Activated naive CD4-positive, alpha-beta T cell treated with anti-CD3 and anti-CD28 coated beads for 36 hours (primary cell): ENCODE results near the gene ZMYM2. TPM values are rescaled to one million over a fixed set of nuclear protein-coding genes. Genes with fewer than 3 reads are reported as not detected.
"Not testable (repeated sequence)": the region's sequence is repeated elsewhere in the genome, so short reads cannot be mapped to it uniquely, and the experiment has no call there.

ENCODE experiments used
- CTCF ChIA-PET: fragments of 350-600 bp; sonication (Branson Sonifier 250); formaldehyde crosslinking; loops from one replicate; lab custom pipeline; 2021; ENCODE audit warnings: antibody characterized with exemption; lab: Charles Lee
- DNase-seq: peaks from one replicate; pipeline ENCODE4 v3.0.0-alpha.2; 2020
- H3K27ac Mint-ChIP-seq: one replicate; pipeline ENCODE4 v1.8.0; 2021; ENCODE audit warnings: mild to moderate bottlenecking, mixed read lengths
- H3K27me3 Mint-ChIP-seq: one replicate; pipeline ENCODE4 v1.8.0; 2021; ENCODE audit warnings: low read depth, mixed read lengths
- H3K36me3 Mint-ChIP-seq: one replicate; pipeline ENCODE4 v1.8.0; 2021; ENCODE audit warnings: low read depth, mixed read lengths
- H3K4me1 Mint-ChIP-seq: one replicate; pipeline ENCODE4 v1.8.0; 2021; ENCODE audit warnings: low read depth, mixed read lengths
- H3K4me3 Mint-ChIP-seq: one replicate; pipeline ENCODE4 v1.8.0; 2021; ENCODE audit warnings: mild to moderate bottlenecking, moderate library complexity, mixed read lengths
- H3K9me3 Mint-ChIP-seq: one replicate; pipeline ENCODE4 v1.8.0; 2021; ENCODE audit warnings: mixed read lengths
- intact Hi-C: fragments of 100-400 bp; cut with micrococcal nuclease; formaldehyde crosslinking; loops from one replicate; pipeline ENCODE4 v1.15.1; 2023
- total RNA-seq, 2 experiments: library from RNA; stranded (reverse); gene quantifications; one replicate each; pipeline ENCODE4 v1.2.3, GENCODE V29; 2021

Gene ZMYM2
- total RNA-seq, 2 experiments from 2014 or later = 38.9 to 42.9 TPM

- CTCF ChIA-PET = interaction anchor here (0.7 to 1.2 kb wide), 8 partner anchors 25 to 227 kb away, joined by 3 to 9 read pairs (median 4); partner anchors contain the start of genes PSPC1 and ZMYM5
- intact Hi-C loops = loop anchor here (1.0 to 10.0 kb wide), 11 partner anchors 9 to 1642 kb away; partner anchors contain the start of genes CRYL1, EEF1AKMT1, MICU2 and MPHOSPH8
- Mint-ChIP-seq H3K4me3 (peak overlapping the region; percentile 95), H3K4me1 (peaks cover 30% of the 10 kb centered on the region), H3K9me3 (no peaks in the 10 kb centered on the region), H3K27me3 (no peaks in the 10 kb centered on the region), H3K27ac (peak overlapping the region; percentile 96), H3K36me3 (peaks cover 3% of the 10 kb centered on the region)
- DNase-seq = peak; percentile 92
Observed at GRCh38 chr13:19959831-19960652, 1.5 kb downstream of the ZMYM2 start.

- H3K27ac Mint-ChIP-seq = peak overlapping the region; percentile 78
- H3K9me3 Mint-ChIP-seq = no peaks in the 10 kb centered on the region
- H3K36me3 Mint-ChIP-seq = peaks cover 7% of the 10 kb centered on the region
- H3K4me1 Mint-ChIP-seq = peaks cover 35% of the 10 kb centered on the region
- no peaks in the 10 kb centered on the region for H3K27me3 Mint-ChIP-seq
- peak overlapping the region; percentile 95 for H3K4me3 Mint-ChIP-seq
- intact Hi-C loops = loop anchor here (1.0 to 10.0 kb wide), 7 partner anchors 9 to 376 kb away; partner anchors contain the start of genes MPHOSPH8 and PSPC1
- CTCF ChIA-PET = interaction anchor here (1.2 kb wide), 1 partner anchor 25 kb away, joined by 9 read pairs; no protein-coding TSS in a partner anchor
- no peak for DNase-seq
Observed at GRCh38 chr13:19960653-19960976, 2.1 kb downstream of the ZMYM2 start.

DNA sequence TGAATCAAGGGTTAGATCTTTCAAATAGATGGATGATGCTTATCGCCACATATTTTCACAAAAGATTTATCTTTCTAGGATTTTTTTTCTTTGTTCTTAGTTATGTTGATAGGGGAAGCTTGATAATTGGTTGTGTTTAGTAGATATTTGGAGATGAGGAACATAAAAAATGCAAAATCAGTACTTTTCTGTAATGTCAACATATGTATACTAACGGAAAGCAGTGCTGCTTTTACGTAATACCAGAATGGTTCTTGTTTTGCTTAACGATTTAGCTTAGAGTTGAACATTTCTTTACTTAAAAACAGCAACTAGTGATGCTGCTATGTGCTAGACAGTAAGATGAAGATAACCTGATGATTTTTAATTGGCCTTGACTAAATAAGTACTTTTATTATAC, 3.0 kb downstream of the ZMYM2 start:
- H3K36me3 Mint-ChIP-seq = peaks cover 8% of the 10 kb centered on the region
- peak overlapping the region; percentile 0 for H3K4me3 Mint-ChIP-seq
- H3K4me1 Mint-ChIP-seq = peaks cover 35% of the 10 kb centered on the region
- DNase-seq = no peak
- intact Hi-C loops = loop anchor here (2.0 to 10.0 kb wide), 2 partner anchors 35 to 377 kb away; no protein-coding TSS in a partner anchor
- no peaks in the 10 kb centered on the region for H3K9me3 Mint-ChIP-seq
- CTCF ChIA-PET = interaction anchor here (0.7 to 0.9 kb wide), 2 partner anchors 11 to 42 kb away, joined by 3 to 5 read pairs; no protein-coding TSS in a partner anchor
- peak overlapping the region; percentile 16 for H3K27ac Mint-ChIP-seq
- no peaks in the 10 kb centered on the region for H3K27me3 Mint-ChIP-seq

- Mint-ChIP-seq H3K9me3 (no peaks in the 10 kb centered on the region), H3K36me3 (peaks cover 10% of the 10 kb centered on the region), H3K27me3 (no peaks in the 10 kb centered on the region), H3K4me3 (no peak overlapping the region), H3K4me1 (peaks cover 34% of the 10 kb centered on the region), H3K27ac (no peak overlapping the region)
- CTCF ChIA-PET = interaction anchor here (0.7 to 0.9 kb wide), 2 partner anchors 11 to 41 kb away, joined by 3 to 5 read pairs; no protein-coding TSS in a partner anchor
- DNase-seq = no peak
- intact Hi-C loops = loop anchor here (2.0 to 10.0 kb wide), 2 partner anchors 35 to 377 kb away; no protein-coding TSS in a partner anchor
Observed at GRCh38 chr13:19961924-19962323, 3.4 kb downstream of the ZMYM2 start.

DNA sequence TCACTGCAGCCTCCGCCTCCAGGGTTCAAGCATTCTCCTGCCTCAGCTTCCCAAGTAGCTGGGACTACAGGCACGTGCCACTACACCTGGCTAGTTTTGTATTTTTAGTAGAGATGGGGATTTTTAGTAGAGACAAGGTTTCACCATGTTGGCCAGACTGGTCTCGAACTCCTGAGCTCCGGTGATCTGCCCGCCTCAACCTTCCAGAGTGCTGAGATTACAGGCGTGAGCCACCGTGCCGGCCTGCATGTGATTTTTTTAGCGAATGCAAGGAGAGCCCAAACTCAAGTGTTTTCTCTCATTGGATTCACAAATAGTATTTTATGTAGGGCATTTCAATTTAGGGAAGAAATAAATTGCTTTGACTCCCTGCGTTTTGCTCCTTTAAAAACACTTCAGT, 4.4 kb downstream of the ZMYM2 start:
- DNase-seq = no peak
- H3K4me3 Mint-ChIP-seq = no peak overlapping the region
- CTCF ChIA-PET = no interaction called here
- peaks cover 42% of the 10 kb centered on the region for H3K4me1 Mint-ChIP-seq
- H3K27ac Mint-ChIP-seq = no peak overlapping the region
- no peaks in the 10 kb centered on the region for H3K27me3 Mint-ChIP-seq
- peaks cover 12% of the 10 kb centered on the region for H3K36me3 Mint-ChIP-seq
- intact Hi-C loops = loop anchor here (10.0 kb wide), 1 partner anchor 378 kb away; no protein-coding TSS in a partner anchor
- H3K9me3 Mint-ChIP-seq = no peaks in the 10 kb centered on the region

DNA sequence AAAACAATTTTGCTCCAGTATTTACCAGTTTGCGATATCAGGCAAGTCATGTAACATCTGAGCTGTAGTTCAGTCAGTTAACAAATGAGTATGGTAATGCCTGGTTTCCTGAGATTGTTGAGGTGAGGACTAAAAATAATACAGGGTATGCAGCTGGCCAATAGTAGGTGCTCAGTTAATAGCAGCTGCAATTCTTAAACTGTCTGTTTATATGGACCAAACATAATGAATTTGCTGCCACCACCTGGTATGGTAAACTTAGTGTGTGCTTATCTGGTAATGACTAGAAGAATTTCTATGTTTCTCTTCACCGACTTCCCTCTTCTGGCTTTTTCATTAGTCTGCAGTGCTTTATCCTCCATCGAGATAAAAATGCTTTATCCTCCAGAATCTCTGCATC, 9.1 kb downstream of the ZMYM2 start:
- intact Hi-C loops = loop anchor here (10.0 kb wide), 1 partner anchor 383 kb away; no protein-coding TSS in a partner anchor
- Mint-ChIP-seq H3K27me3 (no peaks in the 10 kb centered on the region), H3K36me3 (peaks cover 14% of the 10 kb centered on the region), H3K27ac (no peak overlapping the region), H3K9me3 (no peaks in the 10 kb centered on the region), H3K4me3 (no peak overlapping the region), H3K4me1 (peaks cover 31% of the 10 kb centered on the region)
- CTCF ChIA-PET = interaction anchor here (0.6 to 1.6 kb wide), 3 partner anchors 18 to 244 kb away, joined by 4 to 5 read pairs (median 4); no protein-coding TSS in a partner anchor
- no peak for DNase-seq

DNA sequence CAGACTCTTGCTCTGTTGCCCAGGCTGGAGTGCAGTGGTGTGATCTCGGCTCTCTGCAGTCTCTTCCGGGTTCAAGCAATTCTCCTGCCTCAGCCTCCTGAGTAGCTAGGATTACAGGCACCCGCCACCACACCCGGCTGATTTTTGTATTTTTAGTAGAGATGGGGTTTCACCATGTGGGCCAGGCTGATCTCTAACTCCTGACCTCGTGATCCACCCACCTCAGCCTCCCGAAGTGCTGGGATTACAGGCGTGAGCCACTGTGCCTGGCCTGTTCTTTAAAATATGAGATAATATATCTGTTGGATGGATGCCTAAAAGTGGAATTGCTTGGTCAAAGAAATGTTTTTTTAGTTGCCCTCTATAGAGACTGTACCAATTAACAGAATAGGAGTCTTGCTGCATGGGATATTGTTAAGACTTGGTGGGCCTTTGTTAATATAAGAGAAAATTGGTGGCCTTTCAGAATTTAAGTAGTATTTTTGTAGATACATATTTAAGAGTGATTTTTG, 16.0 kb downstream of the ZMYM2 start:
- intact Hi-C loops, CTCF ChIA-PET, H3K4me3 Mint-ChIP-seq, H3K27me3 Mint-ChIP-seq, DNase-seq, H3K27ac Mint-ChIP-seq: not testable (repeated sequence)
- Mint-ChIP-seq H3K9me3 (peaks cover 11% of the 10 kb centered on the region), H3K36me3 (peaks cover 46% of the 10 kb centered on the region), H3K4me1 (peaks cover 11% of the 10 kb centered on the region)

DNA sequence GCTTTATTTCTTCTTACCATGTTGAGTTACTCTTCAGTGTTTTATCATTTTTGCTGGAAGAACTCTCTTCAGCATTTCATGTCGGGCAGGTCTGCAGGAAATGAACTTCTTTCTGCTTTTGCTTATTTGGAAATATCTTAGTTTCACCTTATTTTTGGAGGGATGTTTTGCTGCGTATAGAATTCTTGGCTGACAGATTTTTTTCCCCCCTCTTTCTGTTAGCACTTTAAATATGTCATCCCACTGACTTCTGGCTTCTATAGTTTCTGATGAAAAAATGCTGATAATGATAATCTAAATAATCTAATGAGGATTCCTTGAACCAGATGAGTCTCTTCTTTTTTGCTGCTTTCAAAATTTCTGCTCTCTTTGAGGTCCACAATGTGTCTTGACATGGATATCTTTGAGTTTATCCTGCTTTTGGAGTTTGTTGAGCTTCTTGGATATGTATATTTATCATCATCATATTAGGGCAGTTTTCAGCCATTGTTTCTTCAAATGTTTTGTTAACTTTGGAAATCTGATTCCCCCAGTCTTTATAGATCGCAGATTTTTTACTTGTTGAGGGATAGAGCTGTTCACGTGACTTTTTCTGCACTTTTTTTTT, 20.4 kb downstream of the ZMYM2 start:
- CTCF ChIA-PET = interaction anchor here (0.6 kb wide), 1 partner anchor 11 kb away, joined by 4 read pairs; no protein-coding TSS in a partner anchor
- Mint-ChIP-seq H3K36me3 (peaks cover 53% of the 10 kb centered on the region), H3K27ac (no peak overlapping the region)

GRCh38 chr13:19981685-19982238, 23.2 kb downstream of the ZMYM2 start:
- intact Hi-C loops = no loop called here
- CTCF ChIA-PET = no interaction called here
- Mint-ChIP-seq H3K4me1 (peaks cover 28% of the 10 kb centered on the region), H3K9me3 (peaks cover 12% of the 10 kb centered on the region), H3K27me3 (no peaks in the 10 kb centered on the region), H3K27ac (no peak overlapping the region), H3K36me3 (peaks cover 31% of the 10 kb centered on the region), H3K4me3 (no peak overlapping the region)
- DNase-seq = no peak

More for the DNA sequence above, 20.4 kb downstream of the ZMYM2 start:
- peaks cover 25% of the 10 kb centered on the region for H3K4me1 Mint-ChIP-seq
- H3K9me3 Mint-ChIP-seq = peaks cover 12% of the 10 kb centered on the region
- no peak overlapping the region for H3K4me3 Mint-ChIP-seq
- no peak for DNase-seq
- no peaks in the 10 kb centered on the region for H3K27me3 Mint-ChIP-seq
- intact Hi-C loops = no loop called here

GRCh38 chr13:19982447-19983043, 24.0 kb downstream of the ZMYM2 start:
- no peak overlapping the region for H3K4me3 Mint-ChIP-seq
- intact Hi-C loops = no loop called here
- H3K4me1 Mint-ChIP-seq = peaks cover 30% of the 10 kb centered on the region
- peaks cover 25% of the 10 kb centered on the region for H3K36me3 Mint-ChIP-seq
- no peaks in the 10 kb centered on the region for H3K27me3 Mint-ChIP-seq
- no peak for DNase-seq
- CTCF ChIA-PET = no interaction called here
- peaks cover 10% of the 10 kb centered on the region for H3K9me3 Mint-ChIP-seq
- H3K27ac Mint-ChIP-seq = no peak overlapping the region

DNA sequence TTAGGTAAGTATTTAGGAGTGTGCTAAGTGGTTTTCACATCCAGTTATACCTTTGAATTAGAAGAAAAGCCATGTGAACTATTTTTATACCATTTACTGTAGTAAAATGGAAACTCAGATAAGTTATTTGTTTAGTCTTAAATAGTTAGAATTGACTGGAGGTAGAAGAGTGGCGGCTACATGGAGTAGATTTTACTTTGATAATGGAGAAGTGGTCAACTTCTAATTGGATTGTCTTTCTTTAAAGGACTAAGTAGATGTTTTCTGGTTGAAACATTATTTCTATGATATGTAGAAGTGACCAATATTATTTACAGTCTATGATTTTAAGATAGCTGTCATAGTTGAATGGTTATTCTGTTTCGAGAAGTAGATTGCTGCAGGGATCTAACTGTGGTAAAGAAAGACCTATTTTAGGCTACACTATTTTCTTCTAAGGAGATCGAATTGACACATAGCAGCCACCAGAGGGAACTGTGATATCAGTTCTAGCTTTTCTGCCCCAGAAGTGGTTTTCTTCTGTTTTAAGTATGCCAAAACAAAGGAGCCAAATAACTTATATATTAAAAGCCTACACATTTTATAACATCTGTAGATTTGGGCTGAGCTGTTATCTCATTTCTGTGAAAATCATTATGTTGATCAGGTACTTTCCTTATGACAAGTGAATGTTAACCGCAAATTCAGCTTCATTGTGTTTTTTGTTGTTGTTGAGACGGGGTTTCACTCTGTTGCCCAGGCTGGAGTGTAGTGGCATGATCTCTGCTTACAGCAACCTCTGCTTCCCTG, 26.1 kb downstream of the ZMYM2 start:
- Mint-ChIP-seq H3K4me3 (no peak overlapping the region), H3K9me3 (peaks cover under 1% of the 10 kb centered on the region), H3K27me3 (no peaks in the 10 kb centered on the region), H3K36me3 (peaks cover 12% of the 10 kb centered on the region), H3K4me1 (peaks cover 35% of the 10 kb centered on the region), H3K27ac (no peak overlapping the region)
- CTCF ChIA-PET = interaction anchor here (0.6 to 2.3 kb wide), 11 partner anchors 8 to 179 kb away, joined by 3 to 11 read pairs (median 4); no protein-coding TSS in a partner anchor
- no peak for DNase-seq
- intact Hi-C loops = loop anchor here (1.0 kb wide), 3 partner anchors 24 to 179 kb away; no protein-coding TSS in a partner anchor
